ENCODE measurements around the gene ISCA2. TPM values are rescaled to one million over a fixed set of nuclear protein-coding genes. Genes with fewer than 3 reads are reported as not detected.

ISCA2 gene
- total and polyA plus RNA-seq, 2 experiments from 2014 or later: 44.0 to 171 TPM

DNA sequence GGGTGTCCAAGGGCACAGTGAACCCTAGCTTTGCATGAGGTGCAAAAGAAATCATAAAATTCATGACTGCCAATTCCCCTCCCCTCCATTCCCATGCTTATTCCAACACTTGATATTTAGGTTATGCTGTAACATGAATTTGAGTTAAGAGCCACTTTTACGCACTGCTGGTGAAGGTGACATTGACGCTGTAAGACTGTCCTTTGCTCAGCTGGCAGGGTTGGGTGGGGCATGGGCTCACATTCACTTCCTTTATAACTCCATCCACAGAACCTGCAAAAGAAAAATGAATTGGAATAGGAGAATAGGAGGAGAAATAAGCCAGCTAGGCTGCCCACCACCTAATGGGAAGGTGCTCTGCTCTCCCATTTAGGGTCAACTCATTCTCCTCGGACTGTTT, 7.4 kb upstream of the ISCA2 start:
- Mint-ChIP-seq H3K36me3 (ENCODE audit: low read depth) (peaks cover 29% of the 10 kb centered on the region), H3K9me3 (no peaks in the 10 kb centered on the region), H3K27me3 (ENCODE audit: insufficient read depth, low read depth, poor library complexity) (peaks cover 2% of the 10 kb centered on the region), H3K4me3 (no peak overlapping the region), H3K27ac (no peak overlapping the region), H3K4me1 (peaks cover 16% of the 10 kb centered on the region; the same call in 2 of the 3 replicates)
- H3K9me2 ChIP-seq (ENCODE audit: insufficient read depth): no peaks in the 10 kb centered on the region
- H3K4me1 ChIP-seq (ENCODE audit: insufficient read depth): peaks cover 22% of the 10 kb centered on the region
- H3K4me2 ChIP-seq: no peak overlapping the region
- TF ChIP-seq STAT1 (IDR thresholded peaks at IDR 0.05; ENCODE audit: unreplicated experiment) (no peak), EZH2 (IDR thresholded peaks at IDR 0.05; ENCODE audit: low read depth, unreplicated experiment) (no peak), ZNF114 (CRISPR knock-in tag; IDR thresholded peaks at IDR 0.05) (no peak), JUNB (IDR thresholded peaks at IDR 0.05; ENCODE audit: unreplicated experiment) (no peak), NANOG (IDR thresholded peaks at IDR 0.05; ENCODE audit: borderline replicate concordance) (no peak), EZH2phosphoT487 (IDR thresholded peaks at IDR 0.05; ENCODE audit: unreplicated experiment) (no peak), CREB1 (CRISPR knock-in tag; IDR thresholded peaks at IDR 0.05; ENCODE audit: low read depth) (no peak), POLR2AphosphoS5 (IDR thresholded peaks at IDR 0.05; ENCODE audit: low read depth) (no peak)
- TF ChIP-seq, protein P1, sequence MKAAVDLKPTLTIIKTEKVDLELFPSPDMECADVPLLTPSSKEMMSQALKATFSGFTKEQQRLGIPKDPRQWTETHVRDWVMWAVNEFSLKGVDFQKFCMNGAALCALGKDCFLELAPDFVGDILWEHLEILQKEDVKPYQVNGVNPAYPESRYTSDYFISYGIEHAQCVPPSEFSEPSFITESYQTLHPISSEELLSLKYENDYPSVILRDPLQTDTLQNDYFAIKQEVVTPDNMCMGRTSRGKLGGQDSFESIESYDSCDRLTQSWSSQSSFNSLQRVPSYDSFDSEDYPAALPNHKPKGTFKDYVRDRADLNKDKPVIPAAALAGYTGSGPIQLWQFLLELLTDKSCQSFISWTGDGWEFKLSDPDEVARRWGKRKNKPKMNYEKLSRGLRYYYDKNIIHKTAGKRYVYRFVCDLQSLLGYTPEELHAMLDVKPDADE (IDR thresholded peaks at IDR 0.05): no peak
- TF ChIP-seq, protein P2, sequence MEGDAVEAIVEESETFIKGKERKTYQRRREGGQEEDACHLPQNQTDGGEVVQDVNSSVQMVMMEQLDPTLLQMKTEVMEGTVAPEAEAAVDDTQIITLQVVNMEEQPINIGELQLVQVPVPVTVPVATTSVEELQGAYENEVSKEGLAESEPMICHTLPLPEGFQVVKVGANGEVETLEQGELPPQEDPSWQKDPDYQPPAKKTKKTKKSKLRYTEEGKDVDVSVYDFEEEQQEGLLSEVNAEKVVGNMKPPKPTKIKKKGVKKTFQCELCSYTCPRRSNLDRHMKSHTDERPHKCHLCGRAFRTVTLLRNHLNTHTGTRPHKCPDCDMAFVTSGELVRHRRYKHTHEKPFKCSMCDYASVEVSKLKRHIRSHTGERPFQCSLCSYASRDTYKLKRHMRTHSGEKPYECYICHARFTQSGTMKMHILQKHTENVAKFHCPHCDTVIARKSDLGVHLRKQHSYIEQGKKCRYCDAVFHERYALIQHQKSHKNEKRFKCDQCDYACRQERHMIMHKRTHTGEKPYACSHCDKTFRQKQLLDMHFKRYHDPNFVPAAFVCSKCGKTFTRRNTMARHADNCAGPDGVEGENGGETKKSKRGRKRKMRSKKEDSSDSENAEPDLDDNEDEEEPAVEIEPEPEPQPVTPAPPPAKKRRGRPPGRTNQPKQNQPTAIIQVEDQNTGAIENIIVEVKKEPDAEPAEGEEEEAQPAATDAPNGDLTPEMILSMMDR (conservative IDR thresholded peaks at IDR 0.05; ENCODE audit: low read depth in 2 of 2): no peak
- TF ChIP-seq, protein P3, sequence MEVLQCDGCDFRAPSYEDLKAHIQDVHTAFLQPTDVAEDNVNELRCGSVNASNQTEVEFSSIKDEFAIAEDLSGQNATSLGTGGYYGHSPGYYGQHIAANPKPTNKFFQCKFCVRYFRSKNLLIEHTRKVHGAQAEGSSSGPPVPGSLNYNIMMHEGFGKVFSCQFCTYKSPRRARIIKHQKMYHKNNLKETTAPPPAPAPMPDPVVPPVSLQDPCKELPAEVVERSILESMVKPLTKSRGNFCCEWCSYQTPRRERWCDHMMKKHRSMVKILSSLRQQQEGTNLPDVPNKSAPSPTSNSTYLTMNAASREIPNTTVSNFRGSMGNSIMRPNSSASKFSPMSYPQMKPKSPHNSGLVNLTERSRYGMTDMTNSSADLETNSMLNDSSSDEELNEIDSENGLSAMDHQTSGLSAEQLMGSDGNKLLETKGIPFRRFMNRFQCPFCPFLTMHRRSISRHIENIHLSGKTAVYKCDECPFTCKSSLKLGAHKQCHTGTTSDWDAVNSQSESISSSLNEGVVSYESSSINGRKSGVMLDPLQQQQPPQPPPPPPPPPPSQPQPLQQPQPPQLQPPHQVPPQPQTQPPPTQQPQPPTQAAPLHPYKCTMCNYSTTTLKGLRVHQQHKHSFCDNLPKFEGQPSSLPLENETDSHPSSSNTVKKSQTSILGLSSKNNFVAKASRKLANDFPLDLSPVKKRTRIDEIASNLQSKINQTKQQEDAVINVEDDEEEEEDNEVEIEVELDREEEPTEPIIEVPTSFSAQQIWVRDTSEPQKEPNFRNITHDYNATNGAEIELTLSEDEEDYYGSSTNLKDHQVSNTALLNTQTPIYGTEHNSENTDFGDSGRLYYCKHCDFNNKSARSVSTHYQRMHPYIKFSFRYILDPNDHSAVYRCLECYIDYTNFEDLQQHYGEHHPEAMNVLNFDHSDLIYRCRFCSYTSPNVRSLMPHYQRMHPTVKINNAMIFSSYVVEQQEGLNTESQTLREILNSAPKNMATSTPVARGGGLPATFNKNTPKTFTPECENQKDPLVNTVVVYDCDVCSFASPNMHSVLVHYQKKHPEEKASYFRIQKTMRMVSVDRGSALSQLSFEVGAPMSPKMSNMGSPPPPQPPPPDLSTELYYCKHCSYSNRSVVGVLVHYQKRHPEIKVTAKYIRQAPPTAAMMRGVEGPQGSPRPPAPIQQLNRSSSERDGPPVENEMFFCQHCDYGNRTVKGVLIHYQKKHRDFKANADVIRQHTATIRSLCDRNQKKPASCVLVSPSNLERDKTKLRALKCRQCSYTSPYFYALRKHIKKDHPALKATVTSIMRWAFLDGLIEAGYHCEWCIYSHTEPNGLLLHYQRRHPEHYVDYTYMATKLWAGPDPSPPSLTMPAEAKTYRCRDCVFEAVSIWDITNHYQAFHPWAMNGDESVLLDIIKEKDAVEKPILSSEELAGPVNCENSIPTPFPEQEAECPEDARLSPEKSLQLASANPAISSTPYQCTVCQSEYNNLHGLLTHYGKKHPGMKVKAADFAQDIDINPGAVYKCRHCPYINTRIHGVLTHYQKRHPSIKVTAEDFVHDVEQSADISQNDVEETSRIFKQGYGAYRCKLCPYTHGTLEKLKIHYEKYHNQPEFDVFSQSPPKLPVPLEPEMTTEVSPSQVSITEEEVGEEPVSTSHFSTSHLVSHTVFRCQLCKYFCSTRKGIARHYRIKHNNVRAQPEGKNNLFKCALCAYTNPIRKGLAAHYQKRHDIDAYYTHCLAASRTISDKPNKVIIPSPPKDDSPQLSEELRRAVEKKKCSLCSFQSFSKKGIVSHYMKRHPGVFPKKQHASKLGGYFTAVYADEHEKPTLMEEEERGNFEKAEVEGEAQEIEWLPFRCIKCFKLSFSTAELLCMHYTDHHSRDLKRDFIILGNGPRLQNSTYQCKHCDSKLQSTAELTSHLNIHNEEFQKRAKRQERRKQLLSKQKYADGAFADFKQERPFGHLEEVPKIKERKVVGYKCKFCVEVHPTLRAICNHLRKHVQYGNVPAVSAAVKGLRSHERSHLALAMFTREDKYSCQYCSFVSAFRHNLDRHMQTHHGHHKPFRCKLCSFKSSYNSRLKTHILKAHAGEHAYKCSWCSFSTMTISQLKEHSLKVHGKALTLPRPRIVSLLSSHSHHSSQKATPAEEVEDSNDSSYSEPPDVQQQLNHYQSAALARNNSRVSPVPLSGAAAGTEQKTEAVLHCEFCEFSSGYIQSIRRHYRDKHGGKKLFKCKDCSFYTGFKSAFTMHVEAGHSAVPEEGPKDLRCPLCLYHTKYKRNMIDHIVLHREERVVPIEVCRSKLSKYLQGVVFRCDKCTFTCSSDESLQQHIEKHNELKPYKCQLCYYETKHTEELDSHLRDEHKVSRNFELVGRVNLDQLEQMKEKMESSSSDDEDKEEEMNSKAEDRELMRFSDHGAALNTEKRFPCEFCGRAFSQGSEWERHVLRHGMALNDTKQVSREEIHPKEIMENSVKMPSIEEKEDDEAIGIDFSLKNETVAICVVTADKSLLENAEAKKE (CRISPR knock-in tag; IDR thresholded peaks at IDR 0.05): no peak
- H4K20me1 ChIP-seq (replicated peaks; ENCODE audit: insufficient read depth): peaks cover 9% of the 10 kb centered on the region; the same call in 1 of the 2 replicates
- no peaks in the 10 kb centered on the region for H3F3A ChIP-seq (replicated peaks; ENCODE audit: low read depth)
- DNase-seq (ENCODE audit: low spot score) (no peak), ATAC-seq (no peak)
- no peaks in the 10 kb centered on the region for H3K27me3 ChIP-seq (ENCODE audit: insufficient read depth)
- no peak overlapping the region for H3K4me3 ChIP-seq
- peaks cover 19% of the 10 kb centered on the region for H3K36me3 ChIP-seq (ENCODE audit: insufficient read depth)
- H2AFZ ChIP-seq: no peak overlapping the region
- H3K79me2 ChIP-seq (replicated peaks; ENCODE audit: insufficient read depth): peaks cover 37% of the 10 kb centered on the region
- H3K27ac ChIP-seq (ENCODE audit: low read depth): no peak overlapping the region
